HepG2 (cell line): ENCODE results near the gene OPA3. TPM values are rescaled to one million over a fixed set of nuclear protein-coding genes. Genes with fewer than 3 reads are reported as not detected.

Source experiments
- ATAC-seq: fragments of 200-7000 bp; cut with Tn5 transposase; 3 replicates; pipeline ENCODE4 v1.9.1; 2020; ENCODE audit warnings: mild to moderate bottlenecking, moderate library complexity
- BruUV-seq: library from RNA; stranded (reverse); fragments of 400-500 nt; replicated peaks from 2 replicates; lab custom pipeline; 2021; lab: Mats Ljungman, UMichigan
- CTCF ChIA-PET: fragments of 300-600 bp; formaldehyde crosslinking; extraction: SDS; loops from one replicate; lab custom pipeline; 2021; ENCODE audit warnings: low total read pairs, inconsistent platforms, low intra/inter-chr PET ratio; lab: Yijun Ruan, JAX
- POLR2A ChIA-PET: fragments of 350-600 bp; sonication (Branson Sonifier 250); formaldehyde crosslinking; loops from one replicate; lab custom pipeline; 2020; ENCODE audit warnings: antibody characterized with exemption, inconsistent platforms; lab: Yijun Ruan, JAX
- DNase-seq: peaks from one replicate; pipeline ENCODE4 v3.0.0-alpha.2; 2015; ENCODE audit warnings: low spot score
- FAIRE-seq: peaks from 3 replicates; lab custom pipeline; 2011; peaks lifted over from hg19 to GRCh38; lab: Jason Lieb, UNC
- H2AFZ ChIP-seq: one replicate; pipeline ENCODE4 v1.6.1; 2011; ENCODE audit warnings: low read length, inconsistent platforms
- H3K27ac ChIP-seq: fragments of 300-600 bp; 3 replicates; pipeline ENCODE4 v1.8.0; 2011; ENCODE audit warnings: mixed run types, mild to moderate bottlenecking, mixed read lengths, low read length, inconsistent platforms; ENCODE audit not compliant: insufficient read depth; ENCODE audit errors: extremely low read length
- H3K27me3 ChIP-seq, 2 experiments: fragments of 200-600 bp in 1 of 2; 2 replicates in 1 of 2; 3 replicates in 1 of 2; pipeline versions ENCODE4 v1.6.0 to v1.8.0; 2011; ENCODE audit warnings: low read length in 2 of 2, mild to moderate bottlenecking in 2 of 2, moderate library complexity in 2 of 2, inconsistent platforms in 1 of 2; ENCODE audit not compliant: insufficient read depth in 2 of 2, control insufficient read depth in 1 of 2
- H3K36me3 ChIP-seq, 2 experiments: fragments of 200-600 bp in 1 of 2; replicated peaks in 1 of 2; 2 replicates in 1 of 2; 3 replicates in 1 of 2; pipeline versions ENCODE4 v1.5.1 to v1.8.0; 2011; ENCODE audit warnings: low read length in 2 of 2, inconsistent platforms in 1 of 2; ENCODE audit not compliant: insufficient read depth in 2 of 2, control insufficient read depth in 1 of 2
- H3K4me1 ChIP-seq: 2 replicates; pipeline ENCODE4 v1.5.1; 2012; ENCODE audit warnings: low read length, inconsistent platforms; ENCODE audit not compliant: insufficient read depth
- H3K4me2 ChIP-seq: 2 replicates; pipeline ENCODE4 v1.6.0; 2011; ENCODE audit warnings: low read depth, low read length, inconsistent platforms
- H3K4me3 ChIP-seq, 3 experiments: fragments of 200-600 bp in 1 of 3; sonication (generic), shearing (Covaris generic) in 1 of 3; replicated peaks in 1 of 3; 2 replicates each; pipeline ENCODE4 v1.5.1; 2011 to 2016; ENCODE audit warnings: low read length in 3 of 3, inconsistent platforms in 2 of 3, low read depth in 2 of 3, mild to moderate bottlenecking in 2 of 3, control low read depth in 1 of 3, mixed read lengths in 1 of 3; ENCODE audit not compliant: insufficient read depth in 1 of 3
- H3K79me2 ChIP-seq: one replicate; pipeline ENCODE4 v1.6.1; 2011; ENCODE audit warnings: low read length, inconsistent platforms; ENCODE audit not compliant: insufficient read depth
- H3K9ac ChIP-seq: 2 replicates; pipeline ENCODE4 v1.6.0; 2011; ENCODE audit warnings: mild to moderate bottlenecking, low read depth, low read length, inconsistent platforms; ENCODE audit not compliant: insufficient read depth
- H3K9me3 ChIP-seq: 2 replicates; pipeline ENCODE4 v1.5.1; 2012; ENCODE audit warnings: mild to moderate bottlenecking, low read length
- H4K20me1 ChIP-seq: 2 replicates; pipeline ENCODE4 v1.6.0; 2011; ENCODE audit warnings: inconsistent platforms, mild to moderate bottlenecking, low read length, moderate library complexity; ENCODE audit not compliant: insufficient read depth
- ARID2 ChIP-seq: sonication (generic); formaldehyde crosslinking; IDR thresholded peaks from 2 replicates; pipeline ENCODE4 v1.8.1; 2022; ENCODE audit warnings: mild to moderate bottlenecking, missing genetic modification reagents, borderline replicate concordance
- CC2D1A ChIP-seq: sonication (generic); formaldehyde crosslinking; IDR thresholded peaks from 2 replicates; pipeline ENCODE4 v1.8.1; 2023; ENCODE audit warnings: mild to moderate bottlenecking, missing genetic modification reagents
- HDAC6 ChIP-seq: fragments of 200-600 bp; sonication (generic); IDR thresholded peaks from 2 replicates; pipeline ENCODE4 v1.7.0; 2017; ENCODE audit warnings: mild to moderate bottlenecking, antibody characterized with exemption, low read length, low read depth
- JDP2 ChIP-seq: sonication (generic); formaldehyde crosslinking; IDR thresholded peaks from 2 replicates; pipeline ENCODE4 v1.8.1; 2022; ENCODE audit warnings: missing genetic modification reagents, borderline replicate concordance
- PHF21A ChIP-seq: sonication (generic); formaldehyde crosslinking; IDR thresholded peaks from 2 replicates; pipeline ENCODE4 v1.5.0; 2020; ENCODE audit warnings: mild to moderate bottlenecking, missing genetic modification reagents
- POLR2AphosphoS5 ChIP-seq: IDR thresholded peaks from 2 replicates; pipeline ENCODE4 v1.6.1; 2012; ENCODE audit warnings: low read depth, low read length
- SRF ChIP-seq: IDR thresholded peaks from 2 replicates; pipeline ENCODE4 v1.6.1; 2011; ENCODE audit warnings: mild to moderate bottlenecking, low read depth, low read length, moderate library complexity
- ZNF263 ChIP-seq: sonication (generic); formaldehyde crosslinking; IDR thresholded peaks from 2 replicates; pipeline ENCODE4 v1.4.0; 2020; ENCODE audit warnings: missing genetic modification reagents
- ZSCAN25 ChIP-seq: sonication (generic); formaldehyde crosslinking; IDR thresholded peaks from 2 replicates; pipeline ENCODE4 v1.8.0; 2022; ENCODE audit warnings: mild to moderate bottlenecking, missing genetic modification reagents
- WGBS: methylation state at CpG from one replicate; pipeline ENCODE4 v1.1.6; 2017; ENCODE audit warnings: low lambda C conversion rate; 5-methylcytosine and 5-hydroxymethylcytosine counted together
- in situ Hi-C: cut with HindIII; loops from 2 replicates; pipeline ENCODE4 v1.10.0; 2017; ENCODE audit warnings: low pct_unique_long_range_greater_than_20kb; ENCODE audit not compliant: extremely low pct_ligation_motif_present
- intact Hi-C: fragments of 100-400 bp; cut with micrococcal nuclease; formaldehyde crosslinking; loops from one replicate; pipeline ENCODE4 v1.10.0; 2022; ENCODE audit not compliant: unreplicated experiment
- polyA plus RNA-seq, 8 experiments: library from polyadenylated mRNA; depleted of rRNA in 3 of 8; stranded (reverse) in 7 of 8; unstranded in 1 of 8; fragments of >200 nt; fragmentation: Illumina TruSeq in 4 of 8; extraction: Trizol in 4 of 8; gene quantifications; 2 replicates each; pipeline versions ENCODE4 v1.2.1 to v1.2.3, GENCODE V29; 2011 to 2016; ENCODE audit warnings: low read depth in 4 of 8, missing spikeins in 1 of 8, mixed read lengths in 1 of 8; ENCODE audit not compliant: insufficient read depth in 1 of 8
- total RNA-seq, 5 experiments: library from RNA; depleted of rRNA; stranded (reverse); fragments of >200 nt; fragmentation: Illumina TruSeq; extraction: Trizol; gene quantifications; 2 replicates each; pipeline ENCODE4 v1.2.3, GENCODE V29; 2016; ENCODE audit warnings: low read depth in 1 of 5
- TF ChIP-seq, protein P1 (sequence below): sonication (generic); formaldehyde crosslinking; IDR thresholded peaks from 2 replicates; pipeline ENCODE4 v1.5.1; 2020; ENCODE audit warnings: missing genetic modification reagents, mild to moderate bottlenecking, borderline replicate concordance

Gene OPA3
- total and polyA plus RNA-seq, 2 of the 13 experiments (the other 11 are each of a cell fraction or from before 2014, with no cell fraction given) = 8.3 to 17.7 TPM

DNA sequence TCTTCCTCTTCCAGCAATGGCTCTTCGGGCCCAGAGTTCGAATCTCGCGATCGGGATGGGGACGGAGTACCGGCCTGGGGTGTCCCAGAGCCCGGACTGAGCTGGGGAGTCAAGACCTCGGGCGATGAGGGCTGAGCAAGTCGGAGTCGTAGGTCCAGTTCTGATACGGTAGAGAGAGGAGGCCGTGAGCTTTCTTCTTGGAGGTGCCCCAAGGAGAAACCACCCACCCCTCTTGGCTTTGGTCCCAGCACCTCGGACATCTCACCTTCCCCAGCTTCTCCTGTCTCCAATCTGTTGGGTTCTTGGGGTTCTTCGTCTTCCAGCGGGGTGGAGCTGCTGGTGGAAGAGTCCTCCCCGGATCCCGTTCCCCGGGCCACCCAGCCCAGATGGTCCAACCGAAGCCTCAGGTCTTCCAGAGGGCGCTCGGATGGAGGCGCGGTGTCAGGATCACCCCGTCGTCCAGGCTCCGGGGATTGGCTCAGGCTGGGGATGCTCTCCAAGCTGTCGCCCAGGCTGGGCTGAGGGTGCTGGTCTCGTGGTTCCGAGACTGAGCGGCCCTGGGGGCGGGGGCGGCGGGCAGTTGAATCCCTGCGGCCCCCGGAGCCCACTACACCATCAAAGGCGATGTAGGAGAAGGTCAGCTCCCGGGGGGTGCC, 90.2 kb downstream of the OPA3 start:
- ATAC-seq (no peak), DNase-seq (no peak), FAIRE-seq (no peak)
- Histone ChIP-seq H3K9me3 (no peaks in the 10 kb centered on the region), H3K4me3 (no peak overlapping the region), H3K27ac (no peak overlapping the region), H3K79me2 (no peaks in the 10 kb centered on the region), H2AFZ (no peak overlapping the region), H4K20me1 (no peaks in the 10 kb centered on the region), H3K4me1 (peaks cover 44% of the 10 kb centered on the region), H3K4me2 (no peak overlapping the region), H3K36me3 (no peaks in the 10 kb centered on the region), H3K9ac (no peak overlapping the region), H3K27me3 (no peaks in the 10 kb centered on the region; a peak in 1 of 5 replicates)
- intact Hi-C loops (no loop called here), in situ Hi-C loops (no loop called here)
- CTCF ChIA-PET = interaction anchor here (1.5 to 1.8 kb wide), 2 partner anchors 9 to 64 kb away, joined by 4 to 6 read pairs; no protein-coding TSS in a partner anchor
- POLR2A ChIA-PET = no interaction called here
- no peak for TF ChIP-seq ZSCAN25
- TF ChIP-seq CC2D1A (CRISPR knock-in tag) = no peak
- no peak for TF ChIP-seq HDAC6
- WGBS = 88% methylated on average over 27 of the region's 39 CpGs
- no TSS peak for BruUV-seq

GRCh38 chr19:45492627-45493470, 91.8 kb downstream of the OPA3 start:
- peak overlapping the region; percentile 68 to 91 (median 78) for H3K4me3 ChIP-seq
- in situ Hi-C loops = no loop called here
- no peaks in the 10 kb centered on the region for H3K79me2 ChIP-seq
- WGBS = 4% methylated on average over 28 of the region's 32 CpGs
- peak; percentile 58 for ATAC-seq
- H3K9me3 ChIP-seq = no peaks in the 10 kb centered on the region
- H2AFZ ChIP-seq = peak overlapping the region; percentile 83
- peak overlapping the region; percentile 51; the same call in 1 of the 2 replicates for H3K9ac ChIP-seq
- peak; percentile 79 for FAIRE-seq
- H3K27me3 ChIP-seq = no peaks in the 10 kb centered on the region; a peak in 1 of 5 replicates
- H3K4me1 ChIP-seq = peaks cover 29% of the 10 kb centered on the region
- peak; percentile 68 for DNase-seq
- POLR2A ChIA-PET = interaction anchor here (0.6 to 1.0 kb wide), 4 partner anchors 14 to 199 kb away, joined by 3 to 4 read pairs (median 3); no protein-coding TSS in a partner anchor
- H3K36me3 ChIP-seq = no peaks in the 10 kb centered on the region
- CTCF ChIA-PET = interaction anchor here (0.8 to 1.8 kb wide), 4 partner anchors 8 to 65 kb away, joined by 4 to 6 read pairs (median 4); partner anchors contain the start of gene VASP
- TSS peak; percentile 72 for BruUV-seq
- peak overlapping the region; percentile 93 for H3K4me2 ChIP-seq
- H3K27ac ChIP-seq = peak overlapping the region; percentile 53
- H4K20me1 ChIP-seq = no peaks in the 10 kb centered on the region
- intact Hi-C loops = loop anchor here (1.0 to 2.0 kb wide), 2 partner anchors 8 to 22 kb away; no protein-coding TSS in a partner anchor
- peak; percentile 84 for TF ChIP-seq SRF
- no peak for TF ChIP-seq JDP2 (CRISPR knock-in tag)
- TF ChIP-seq PHF21A (CRISPR knock-in tag) = peak; percentile 59; the same call in 1 of the 2 replicates
- TF ChIP-seq, protein P1, sequence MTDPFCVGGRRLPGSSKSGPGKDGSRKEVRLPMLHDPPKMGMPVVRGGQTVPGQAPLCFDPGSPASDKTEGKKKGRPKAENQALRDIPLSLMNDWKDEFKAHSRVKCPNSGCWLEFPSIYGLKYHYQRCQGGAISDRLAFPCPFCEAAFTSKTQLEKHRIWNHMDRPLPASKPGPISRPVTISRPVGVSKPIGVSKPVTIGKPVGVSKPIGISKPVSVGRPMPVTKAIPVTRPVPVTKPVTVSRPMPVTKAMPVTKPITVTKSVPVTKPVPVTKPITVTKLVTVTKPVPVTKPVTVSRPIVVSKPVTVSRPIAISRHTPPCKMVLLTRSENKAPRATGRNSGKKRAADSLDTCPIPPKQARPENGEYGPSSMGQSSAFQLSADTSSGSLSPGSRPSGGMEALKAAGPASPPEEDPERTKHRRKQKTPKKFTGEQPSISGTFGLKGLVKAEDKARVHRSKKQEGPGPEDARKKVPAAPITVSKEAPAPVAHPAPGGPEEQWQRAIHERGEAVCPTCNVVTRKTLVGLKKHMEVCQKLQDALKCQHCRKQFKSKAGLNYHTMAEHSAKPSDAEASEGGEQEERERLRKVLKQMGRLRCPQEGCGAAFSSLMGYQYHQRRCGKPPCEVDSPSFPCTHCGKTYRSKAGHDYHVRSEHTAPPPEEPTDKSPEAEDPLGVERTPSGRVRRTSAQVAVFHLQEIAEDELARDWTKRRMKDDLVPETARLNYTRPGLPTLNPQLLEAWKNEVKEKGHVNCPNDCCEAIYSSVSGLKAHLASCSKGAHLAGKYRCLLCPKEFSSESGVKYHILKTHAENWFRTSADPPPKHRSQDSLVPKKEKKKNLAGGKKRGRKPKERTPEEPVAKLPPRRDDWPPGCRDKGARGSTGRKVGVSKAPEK (CRISPR knock-in tag) = no peak
- TF ChIP-seq ARID2 = 0 out of 2 replicates have a peak, but pooled peaks have one; percentile 46
- TF ChIP-seq ZNF263 (CRISPR knock-in tag) = peak; percentile 47; the same call in 1 of the 2 replicates
- TF ChIP-seq POLR2AphosphoS5 = peak; percentile 41; the same call in 1 of the 2 replicates
